ENCODE measurements around the gene IP6K1. TPM values are rescaled to one million over a fixed set of nuclear protein-coding genes. Genes with fewer than 3 reads are reported as not detected.

Gene IP6K1
- total RNA-seq, 1 donor from 2014 or later: 37.5 TPM

DNA sequence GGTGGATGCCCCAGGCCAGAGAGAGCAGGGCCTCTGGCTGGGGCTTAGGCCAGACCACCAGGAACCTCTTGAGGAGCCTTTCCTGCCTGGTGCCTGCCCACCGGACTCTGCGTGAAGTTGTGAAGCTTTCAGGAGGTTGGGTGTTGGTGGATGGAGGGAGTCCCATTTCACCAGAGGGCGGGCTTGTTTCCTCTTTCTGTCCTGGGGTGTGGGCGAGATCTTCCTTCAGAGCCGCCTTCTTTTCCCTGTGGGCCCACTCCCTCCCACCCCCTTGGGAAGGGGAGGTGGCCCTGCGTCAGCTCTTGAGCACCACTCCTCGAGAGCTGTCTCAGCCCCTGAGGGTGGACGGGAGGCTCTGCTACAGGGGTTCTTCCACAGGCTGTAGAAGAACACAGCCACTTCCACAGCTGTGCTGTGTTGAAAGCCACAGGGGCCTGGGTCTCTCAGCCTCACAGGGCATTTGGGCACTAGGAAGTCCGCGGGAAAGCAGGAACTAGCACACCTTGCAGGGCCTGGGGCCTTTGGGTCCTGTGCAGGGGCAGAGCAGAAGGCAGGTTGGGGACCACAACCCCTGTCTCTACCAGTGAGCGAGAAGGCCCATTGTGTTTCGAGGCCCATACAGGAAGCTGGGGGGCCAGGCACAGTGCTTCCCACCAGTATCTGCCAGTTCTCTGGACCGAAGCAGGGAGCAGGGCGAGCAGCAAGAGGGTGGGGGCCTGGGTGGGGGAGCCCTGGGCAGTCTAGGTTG is 69.0 kb downstream of the IP6K1 start:
- H3K36me3 ChIP-seq: peaks cover 38% of the 10 kb centered on the region
- ATAC-seq (no peak), DNase-seq (no peak)

DNA sequence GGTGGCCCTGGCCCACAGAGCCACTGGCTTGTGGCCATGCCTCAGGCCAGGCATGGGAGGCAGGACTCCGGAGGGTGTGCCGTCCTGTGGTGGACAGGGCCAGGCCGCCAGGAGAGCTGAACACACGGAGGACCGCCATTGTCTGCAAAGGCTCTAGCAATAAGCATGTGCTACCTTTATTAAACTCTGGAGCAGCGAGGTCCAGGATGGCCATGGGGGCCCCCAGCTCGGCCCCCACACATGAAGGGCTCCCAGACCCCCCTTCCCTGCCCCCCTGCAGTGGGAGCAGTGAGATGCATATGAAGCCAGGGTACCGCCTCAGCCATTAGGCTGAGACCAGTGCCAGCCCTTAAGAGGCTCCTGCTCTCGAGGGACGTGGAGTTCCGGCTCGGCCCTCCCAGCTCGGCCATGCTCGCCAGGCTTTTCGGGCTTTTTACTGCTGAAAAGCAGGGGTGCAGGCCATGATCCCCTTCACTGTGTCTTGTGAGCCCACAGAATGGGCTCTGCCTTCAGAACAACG is 69.6 kb downstream of the IP6K1 start:
- no peaks in the 10 kb centered on the region for H3K27me3 ChIP-seq (ENCODE audit: low read depth)
- TF ChIP-seq CTCF (IDR thresholded peaks at IDR 0.05): no peak
- H3K9me3 ChIP-seq: no peaks in the 10 kb centered on the region
- no peak for ATAC-seq
- no peak overlapping the region for H3K27ac ChIP-seq
- H3K36me3 ChIP-seq: peaks cover 32% of the 10 kb centered on the region
- DNase-seq: no peak
- no peak overlapping the region for H3K4me3 ChIP-seq
- H3K4me1 ChIP-seq: peaks cover 19% of the 10 kb centered on the region
- intact Hi-C loops (cut with DNase I): no loop called here

More for the DNA sequence above, 69.0 kb downstream of the IP6K1 start:
- Histone ChIP-seq H3K4me3 (no peak overlapping the region), H3K9me3 (no peaks in the 10 kb centered on the region), H3K27ac (no peak overlapping the region), H3K4me1 (peaks cover 23% of the 10 kb centered on the region), H3K27me3 (ENCODE audit: low read depth) (no peaks in the 10 kb centered on the region)
- no peak for TF ChIP-seq CTCF (IDR thresholded peaks at IDR 0.05)
- intact Hi-C loops (cut with DNase I): no loop called here

DNA sequence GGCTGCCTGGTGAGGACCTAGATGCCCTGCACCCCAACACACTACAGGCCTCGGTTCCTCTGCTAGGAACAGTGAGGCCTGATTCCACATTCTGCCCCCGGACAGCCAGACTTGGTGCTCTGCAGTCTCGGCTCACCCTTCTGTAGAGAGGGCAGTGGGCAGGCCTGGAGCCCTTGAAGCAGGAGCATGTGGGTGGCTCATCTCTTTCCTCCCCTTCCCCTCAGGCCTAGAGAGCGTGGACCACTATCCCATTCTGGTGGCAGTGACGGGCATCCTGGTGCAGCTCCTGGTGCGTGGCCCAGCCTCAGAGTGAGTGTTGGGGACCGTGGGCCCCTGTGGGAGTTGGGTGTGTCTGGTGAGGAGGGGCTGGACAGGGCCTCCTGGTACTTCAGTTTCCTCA is 70.2 kb downstream of the IP6K1 start:
- no peak for DNase-seq
- intact Hi-C loops (cut with DNase I): no loop called here
- no peak for TF ChIP-seq CTCF (IDR thresholded peaks at IDR 0.05)

GRCh38 chr3:49715611-49716121 is 70.7 kb downstream of the IP6K1 start:
- no peaks in the 10 kb centered on the region for H3K27me3 ChIP-seq (ENCODE audit: low read depth)
- peaks cover 28% of the 10 kb centered on the region for H3K36me3 ChIP-seq
- intact Hi-C loops (cut with DNase I): no loop called here
- ATAC-seq (no peak), DNase-seq (no peak)
- H3K4me1 ChIP-seq: peaks cover 19% of the 10 kb centered on the region
- H3K27ac ChIP-seq: no peak overlapping the region
- TF ChIP-seq CTCF (IDR thresholded peaks at IDR 0.05): no peak
- no peaks in the 10 kb centered on the region for H3K9me3 ChIP-seq
- H3K4me3 ChIP-seq: no peak overlapping the region

More for the DNA sequence above, 70.2 kb downstream of the IP6K1 start:
- Histone ChIP-seq H3K4me3 (no peak overlapping the region), H3K4me1 (peaks cover 19% of the 10 kb centered on the region), H3K27ac (no peak overlapping the region), H3K27me3 (ENCODE audit: low read depth) (no peaks in the 10 kb centered on the region), H3K9me3 (no peaks in the 10 kb centered on the region), H3K36me3 (peaks cover 28% of the 10 kb centered on the region)
- no peak for ATAC-seq

GRCh38 chr3:49714728-49715550 is 71.4 kb downstream of the IP6K1 start:
- Histone ChIP-seq H3K9me3 (no peaks in the 10 kb centered on the region), H3K4me3 (no peak overlapping the region), H3K36me3 (peaks cover 26% of the 10 kb centered on the region), H3K27ac (no peak overlapping the region), H3K4me1 (peaks cover 15% of the 10 kb centered on the region), H3K27me3 (ENCODE audit: low read depth) (no peaks in the 10 kb centered on the region)
- ATAC-seq (no peak), DNase-seq (no peak)
- intact Hi-C loops (cut with DNase I): no loop called here
- no peak for TF ChIP-seq CTCF (IDR thresholded peaks at IDR 0.05)

Measured in lower lobe of right lung (tissue), 2 donors.